ENCODE results near the gene CAMK1D.

DNA sequence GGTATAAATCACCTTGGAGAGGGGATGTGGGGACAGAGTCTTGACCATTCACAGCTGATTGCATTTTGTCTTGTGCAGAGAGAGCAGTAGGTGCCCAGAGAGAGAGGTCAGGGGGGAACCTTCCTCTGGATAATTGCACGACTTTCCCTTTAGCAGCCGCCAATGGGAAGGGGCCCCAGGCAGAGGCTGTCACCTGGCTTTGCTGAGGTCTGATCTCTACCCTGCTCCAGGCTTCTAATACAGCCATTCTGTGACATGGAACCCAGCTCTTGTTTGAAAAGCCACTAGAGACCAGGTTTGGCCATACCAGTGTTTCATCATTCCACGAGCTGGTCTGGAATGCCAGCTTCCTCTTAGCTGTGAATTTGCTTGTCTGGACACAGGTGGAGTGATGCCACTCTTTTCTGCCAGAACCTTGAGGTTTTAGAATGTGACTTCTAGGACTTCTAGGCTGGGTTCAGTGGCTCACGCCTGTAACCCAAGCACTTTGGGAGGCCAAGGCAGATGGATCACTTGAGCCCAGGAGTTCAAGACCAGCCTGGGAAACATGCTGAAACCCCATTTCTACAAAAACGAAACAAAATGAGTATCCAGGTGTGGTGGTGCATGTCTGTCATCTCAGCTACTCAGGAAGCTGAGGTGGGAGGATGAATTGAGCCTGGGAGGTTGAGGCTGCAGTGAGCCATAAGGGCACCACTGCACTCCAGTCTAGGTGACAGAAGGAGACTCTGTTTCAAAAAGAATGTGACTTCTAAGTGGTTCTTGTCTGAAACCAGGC, 159.9 kb downstream of the CAMK1D start:
- TF ChIP-seq, protein P1, sequence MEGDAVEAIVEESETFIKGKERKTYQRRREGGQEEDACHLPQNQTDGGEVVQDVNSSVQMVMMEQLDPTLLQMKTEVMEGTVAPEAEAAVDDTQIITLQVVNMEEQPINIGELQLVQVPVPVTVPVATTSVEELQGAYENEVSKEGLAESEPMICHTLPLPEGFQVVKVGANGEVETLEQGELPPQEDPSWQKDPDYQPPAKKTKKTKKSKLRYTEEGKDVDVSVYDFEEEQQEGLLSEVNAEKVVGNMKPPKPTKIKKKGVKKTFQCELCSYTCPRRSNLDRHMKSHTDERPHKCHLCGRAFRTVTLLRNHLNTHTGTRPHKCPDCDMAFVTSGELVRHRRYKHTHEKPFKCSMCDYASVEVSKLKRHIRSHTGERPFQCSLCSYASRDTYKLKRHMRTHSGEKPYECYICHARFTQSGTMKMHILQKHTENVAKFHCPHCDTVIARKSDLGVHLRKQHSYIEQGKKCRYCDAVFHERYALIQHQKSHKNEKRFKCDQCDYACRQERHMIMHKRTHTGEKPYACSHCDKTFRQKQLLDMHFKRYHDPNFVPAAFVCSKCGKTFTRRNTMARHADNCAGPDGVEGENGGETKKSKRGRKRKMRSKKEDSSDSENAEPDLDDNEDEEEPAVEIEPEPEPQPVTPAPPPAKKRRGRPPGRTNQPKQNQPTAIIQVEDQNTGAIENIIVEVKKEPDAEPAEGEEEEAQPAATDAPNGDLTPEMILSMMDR (IDR thresholded peaks at IDR 0.05) = no peak
- no peak for TF ChIP-seq POLR2A (IDR thresholded peaks at IDR 0.05)

All from stomach (tissue), 4 donors.